ENCODE measurements around the gene ATXN7L1. TPM values are rescaled to one million over a fixed set of nuclear protein-coding genes. Genes with fewer than 3 reads are reported as not detected.
A peak's percentile ranks its signal among the peaks of the same experiment; 100 is the strongest.

Gene ATXN7L1
- total and polyA plus RNA-seq, 2 of the 8 experiments (the other 6 are each of a cell fraction or from before 2014, with no cell fraction given) = 14.3 to 34.0 TPM

GRCh38 chr7:105773030-105773460 lies 103.4 kb downstream of the ATXN7L1 start (continued):
- TF ChIP-seq CHD7 (IDR thresholded peaks at IDR 0.05; ENCODE audit: insufficient replicate concordance, low read length) (peak; percentile 70), TAF1 (IDR thresholded peaks at IDR 0.05; ENCODE audit: low read depth, low read length) (0 out of 2 replicates have a peak, but pooled peaks have one; percentile 22), EGR1 (IDR thresholded peaks at IDR 0.05; ENCODE audit: borderline replicate concordance, low read depth, low read length) (no peak), TCF12 (IDR thresholded peaks at IDR 0.05; ENCODE audit: low read depth, low read length) (peak; percentile 93), ASH2L (IDR thresholded peaks at IDR 0.05; ENCODE audit: low read length) (peak; percentile 43), NRF1 (IDR thresholded peaks at IDR 0.05; ENCODE audit: low read depth, low read length) (no peak), RAD21 (IDR thresholded peaks at IDR 0.05 in 1 of 2, conservative IDR thresholded peaks at IDR 0.05 in 1 of 2; ENCODE audit: low read depth in 2 of 2, low read length in 2 of 2) (no peak), POLR2A (IDR thresholded peaks at IDR 0.05; ENCODE audit: control extremely low read depth in 1 of 2, low read depth in 2 of 2, low read length in 2 of 2) (peak in 1 of 2 experiments; percentile 48; a peak in 1 of 3 replicates), SP4 (IDR thresholded peaks at IDR 0.05; ENCODE audit: low read length) (no peak), POU5F1 (IDR thresholded peaks at IDR 0.05; ENCODE audit: low read depth, low read length) (peak; percentile 86), CEBPB (IDR thresholded peaks at IDR 0.05; ENCODE audit: low read depth, low read length) (no peak), KDM4A (IDR thresholded peaks at IDR 0.05; ENCODE audit: low read depth, low read length, severe bottlenecking) (no peak)

All from H1 (cell line).